GM19468 (cell line): ENCODE results near the gene KRTAP10-1.

Experiments
- ATAC-seq: cut with Tn5 transposase; IDR thresholded peaks from one replicate; pipeline ENCODE4 v1.9.1; 2021; ENCODE audit warnings: mild to moderate bottlenecking, moderate library complexity, moderate number of reproducible peaks; ENCODE audit not compliant: unreplicated experiment; ENCODE audit errors: extremely low read depth

The KRTAP10-1 gene

GRCh38 chr21:44494956-44495355 is 45.0 kb downstream of the KRTAP10-1 start:
- ATAC-seq: no peak

GRCh38 chr21:44494418-44494817 is 45.6 kb downstream of the KRTAP10-1 start:
- ATAC-seq: no peak

GRCh38 chr21:44492567-44493385 is 47.2 kb downstream of the KRTAP10-1 start:
- no peak for ATAC-seq

- ATAC-seq: no peak
These were observed 49.2 kb downstream of the KRTAP10-1 start for GRCh38 chr21:44490816-44491215.

GRCh38 chr21:44490405-44490804 is 49.6 kb downstream of the KRTAP10-1 start:
- no peak for ATAC-seq

GRCh38 chr21:44489962-44490361 is 50.0 kb downstream of the KRTAP10-1 start:
- ATAC-seq: no peak
